IMR-90 (cell line): ENCODE results near the gene SLC44A2.
A peak's percentile ranks its signal among the peaks of the same experiment; 100 is the strongest.

ENCODE experiments used
- CEBPB ChIP-seq: IDR thresholded peaks from 2 replicates; pipeline ENCODE4 v1.6.1; 2012; ENCODE audit warnings: low read depth, low read length, improper control_type of control experiment
- FOS ChIP-seq: fragments of 150-350 bp; IDR thresholded peaks from 2 replicates; pipeline ENCODE4 v1.6.1; 2016; ENCODE audit warnings: low read depth, low read length
- MAFK ChIP-seq: IDR thresholded peaks from 2 replicates; pipeline ENCODE4 v1.6.1; 2012; ENCODE audit warnings: low read depth, low read length, improper control_type of control experiment
- MAZ ChIP-seq: IDR thresholded peaks from 2 replicates; pipeline ENCODE4 v1.6.1; 2012; ENCODE audit warnings: low read depth, mild to moderate bottlenecking, low read length, improper control_type of control experiment, moderate library complexity, borderline replicate concordance
- MXI1 ChIP-seq: IDR thresholded peaks from 2 replicates; pipeline ENCODE4 v1.6.1; 2012; ENCODE audit warnings: low read depth, mild to moderate bottlenecking, low read length, moderate library complexity, borderline replicate concordance
- POLR2A ChIP-seq: IDR thresholded peaks from 2 replicates; pipeline ENCODE4 v1.6.1; 2012; ENCODE audit warnings: mild to moderate bottlenecking, low read depth, low read length
- RAD21 ChIP-seq: IDR thresholded peaks from 2 replicates; pipeline ENCODE4 v1.6.1; 2012; ENCODE audit warnings: low read length, improper control_type of control experiment
- RCOR1 ChIP-seq: IDR thresholded peaks from 2 replicates; pipeline ENCODE4 v1.6.1; 2012; ENCODE audit warnings: mild to moderate bottlenecking, low read length, improper control_type of control experiment; ENCODE audit not compliant: insufficient replicate concordance
- RFX5 ChIP-seq: IDR thresholded peaks from 2 replicates; pipeline ENCODE4 v1.8.0; 2012; ENCODE audit warnings: low read depth, mild to moderate bottlenecking, low read length, moderate library complexity
- SMC3 ChIP-seq: fragments of 150-350 bp; IDR thresholded peaks from 2 replicates; pipeline ENCODE4 v1.6.1; 2016; ENCODE audit warnings: low read depth, mild to moderate bottlenecking, antibody characterized with exemption, low read length, moderate library complexity
- USF2 ChIP-seq: fragments of 150-350 bp; IDR thresholded peaks from 2 replicates; pipeline ENCODE4 v1.6.1; 2017; ENCODE audit warnings: mild to moderate bottlenecking, antibody characterized with exemption, low read length, low read depth
- TF ChIP-seq, protein P1 (sequence below): conservative IDR thresholded peaks from 2 replicates; pipeline ENCODE4 v1.5.1; 2012; ENCODE audit warnings: mild to moderate bottlenecking, low read depth, low read length, improper control_type of control experiment
- TF ChIP-seq, protein P2 (sequence below): fragments of 150-350 bp; IDR thresholded peaks from 2 replicates; pipeline ENCODE4 v1.6.1; 2016; ENCODE audit warnings: low read depth, mild to moderate bottlenecking, low read length, moderate library complexity, borderline replicate concordance

DNA sequence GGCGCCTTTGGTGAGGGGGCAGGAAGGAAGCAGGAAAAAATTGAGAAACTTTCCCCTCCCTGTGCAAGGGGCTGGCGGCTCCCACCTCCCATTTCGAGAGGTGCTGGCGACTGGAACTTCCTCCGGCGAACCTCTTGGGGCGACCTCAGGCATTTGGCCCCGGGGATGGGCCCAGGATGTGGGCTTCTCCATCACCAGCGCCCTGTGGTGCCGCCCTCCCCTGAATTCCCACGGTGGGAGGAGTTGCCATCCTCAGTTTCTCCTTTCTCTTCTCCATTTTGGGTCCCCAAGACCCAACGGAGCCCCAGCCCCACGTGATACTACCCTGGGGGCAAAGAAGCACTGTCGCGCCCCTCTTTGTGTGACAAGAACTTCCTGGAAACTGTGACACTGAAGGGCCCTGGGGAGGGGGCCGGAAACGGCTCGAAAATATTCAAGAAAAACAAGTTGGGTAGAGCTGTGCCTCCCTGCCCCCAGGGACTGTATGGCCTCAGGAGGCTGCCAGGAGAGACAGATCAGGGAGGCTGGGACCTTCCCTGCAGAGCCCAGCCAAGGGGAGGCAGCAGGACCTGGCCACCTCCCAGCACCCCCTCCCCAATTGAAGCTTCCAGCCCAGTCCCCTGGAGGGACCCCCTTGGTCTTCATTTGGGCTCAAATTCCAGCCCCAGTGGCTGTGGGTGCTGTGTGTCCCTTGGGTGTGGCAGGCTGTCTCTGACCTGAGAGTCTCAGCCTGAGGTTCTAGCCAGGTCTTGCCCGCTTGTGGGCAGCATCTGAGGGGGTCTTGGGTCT, 22.1 kb upstream of the SLC44A2 start:
- TF ChIP-seq CEBPB: no peak
- TF ChIP-seq RFX5: no peak
- no peak for TF ChIP-seq POLR2A
- no peak for TF ChIP-seq RAD21
- TF ChIP-seq MAZ: peak; percentile 78; the same call in 1 of the 2 replicates
- TF ChIP-seq RCOR1: no peak
- TF ChIP-seq, protein P1, sequence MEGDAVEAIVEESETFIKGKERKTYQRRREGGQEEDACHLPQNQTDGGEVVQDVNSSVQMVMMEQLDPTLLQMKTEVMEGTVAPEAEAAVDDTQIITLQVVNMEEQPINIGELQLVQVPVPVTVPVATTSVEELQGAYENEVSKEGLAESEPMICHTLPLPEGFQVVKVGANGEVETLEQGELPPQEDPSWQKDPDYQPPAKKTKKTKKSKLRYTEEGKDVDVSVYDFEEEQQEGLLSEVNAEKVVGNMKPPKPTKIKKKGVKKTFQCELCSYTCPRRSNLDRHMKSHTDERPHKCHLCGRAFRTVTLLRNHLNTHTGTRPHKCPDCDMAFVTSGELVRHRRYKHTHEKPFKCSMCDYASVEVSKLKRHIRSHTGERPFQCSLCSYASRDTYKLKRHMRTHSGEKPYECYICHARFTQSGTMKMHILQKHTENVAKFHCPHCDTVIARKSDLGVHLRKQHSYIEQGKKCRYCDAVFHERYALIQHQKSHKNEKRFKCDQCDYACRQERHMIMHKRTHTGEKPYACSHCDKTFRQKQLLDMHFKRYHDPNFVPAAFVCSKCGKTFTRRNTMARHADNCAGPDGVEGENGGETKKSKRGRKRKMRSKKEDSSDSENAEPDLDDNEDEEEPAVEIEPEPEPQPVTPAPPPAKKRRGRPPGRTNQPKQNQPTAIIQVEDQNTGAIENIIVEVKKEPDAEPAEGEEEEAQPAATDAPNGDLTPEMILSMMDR: no peak
- TF ChIP-seq MAFK: no peak
- TF ChIP-seq MXI1: no peak
- no peak for TF ChIP-seq USF2
- TF ChIP-seq SMC3: no peak
- no peak for TF ChIP-seq FOS
- TF ChIP-seq, protein P2, sequence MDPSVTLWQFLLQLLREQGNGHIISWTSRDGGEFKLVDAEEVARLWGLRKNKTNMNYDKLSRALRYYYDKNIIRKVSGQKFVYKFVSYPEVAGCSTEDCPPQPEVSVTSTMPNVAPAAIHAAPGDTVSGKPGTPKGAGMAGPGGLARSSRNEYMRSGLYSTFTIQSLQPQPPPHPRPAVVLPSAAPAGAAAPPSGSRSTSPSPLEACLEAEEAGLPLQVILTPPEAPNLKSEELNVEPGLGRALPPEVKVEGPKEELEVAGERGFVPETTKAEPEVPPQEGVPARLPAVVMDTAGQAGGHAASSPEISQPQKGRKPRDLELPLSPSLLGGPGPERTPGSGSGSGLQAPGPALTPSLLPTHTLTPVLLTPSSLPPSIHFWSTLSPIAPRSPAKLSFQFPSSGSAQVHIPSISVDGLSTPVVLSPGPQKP: no peak
